NT2/D1 (cell line): ENCODE results near the gene VAPA.
"Not testable (repeated sequence)": the region's sequence is repeated elsewhere in the genome, so short reads cannot be mapped to it uniquely, and the experiment has no call there.

Experiments used
- DNase-seq: peaks from one replicate; pipeline ENCODE4 v3.0.0-alpha.2; 2011; ENCODE audit warnings: low read depth, low spot score
- H3K27me3 ChIP-seq: 2 replicates; pipeline ENCODE4 v1.6.0; 2011; ENCODE audit warnings: mild to moderate bottlenecking; ENCODE audit not compliant: insufficient read length, insufficient read depth
- H3K36me3 ChIP-seq: 2 replicates; pipeline ENCODE4 v1.6.1; 2011; ENCODE audit warnings: mild to moderate bottlenecking, low read length, mixed read lengths; ENCODE audit not compliant: insufficient read depth, insufficient read length
- H3K4me1 ChIP-seq: 2 replicates; pipeline ENCODE4 v1.5.1; 2011; ENCODE audit not compliant: insufficient read depth, insufficient read length
- H3K4me3 ChIP-seq: 2 replicates; pipeline ENCODE4 v1.5.1; 2011; ENCODE audit warnings: low read depth; ENCODE audit not compliant: insufficient read length
- H3K9ac ChIP-seq: 2 replicates; pipeline ENCODE4 v1.6.0; 2011; ENCODE audit warnings: low read depth; ENCODE audit not compliant: insufficient read length
- H3K9me3 ChIP-seq: 2 replicates; pipeline ENCODE4 v1.5.1; 2011; ENCODE audit warnings: mild to moderate bottlenecking, low read length; ENCODE audit not compliant: insufficient read depth
- SUZ12 ChIP-seq: IDR thresholded peaks from 2 replicates; pipeline ENCODE4 v1.6.1; 2011; ENCODE audit not compliant: insufficient read length, insufficient read depth; ENCODE audit errors: extremely low read depth
- YY1 ChIP-seq: IDR thresholded peaks from 2 replicates; pipeline ENCODE4 v1.6.1; 2011; ENCODE audit not compliant: insufficient read length, insufficient read depth
- ZNF274 ChIP-seq: IDR thresholded peaks from 2 replicates; pipeline ENCODE4 v1.6.1; 2011; ENCODE audit warnings: mild to moderate bottlenecking, low read depth, low read length

The VAPA gene

DNA sequence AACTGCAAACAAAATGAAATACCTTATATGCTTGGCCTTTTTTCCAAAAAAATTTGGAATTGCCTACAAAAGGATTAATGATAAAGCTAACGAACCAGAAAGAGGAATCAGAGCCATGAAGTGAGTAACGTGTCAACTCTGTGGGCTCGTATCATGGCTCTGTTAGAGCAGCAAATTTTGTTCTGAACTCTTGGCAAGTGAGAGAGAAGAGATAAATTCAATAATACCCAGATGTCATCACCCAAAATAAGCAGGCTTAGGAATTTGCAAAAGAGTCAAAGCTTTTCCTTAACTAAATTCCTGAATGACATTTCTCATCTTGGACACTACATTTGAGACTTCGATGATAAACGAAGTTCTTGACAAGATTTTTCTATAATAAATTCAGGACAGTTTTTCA lies 23.6 kb upstream of the VAPA start:
- Histone ChIP-seq H3K4me1 (no peaks in the 10 kb centered on the region), H3K36me3 (no peaks in the 10 kb centered on the region), H3K27me3 (no peaks in the 10 kb centered on the region), H3K4me3 (no peak overlapping the region), H3K9me3 (no peaks in the 10 kb centered on the region), H3K9ac (no peak overlapping the region)
- no peak for DNase-seq
- TF ChIP-seq YY1 = no peak
- no peak for TF ChIP-seq SUZ12
- no peak for TF ChIP-seq ZNF274

DNA sequence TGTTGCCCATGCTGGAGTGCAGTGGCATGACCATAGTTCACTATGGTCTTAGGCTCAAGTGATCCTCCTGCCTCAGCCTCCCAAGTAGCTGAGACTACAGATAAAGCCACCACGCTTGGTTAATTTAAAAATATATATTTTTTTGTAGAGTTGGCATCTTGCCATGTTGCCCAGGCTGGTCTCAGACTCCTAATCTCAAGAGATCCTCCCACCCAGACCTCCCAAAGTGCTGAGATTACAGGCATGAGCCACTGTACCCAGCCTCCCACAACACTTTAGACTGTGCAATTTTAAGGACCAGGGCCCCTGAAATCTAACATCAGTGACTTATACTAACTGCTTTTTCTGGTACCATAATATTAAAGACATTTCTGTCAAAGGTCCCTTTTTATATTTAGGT lies 22.9 kb upstream of the VAPA start:
- TF ChIP-seq ZNF274 (no peak), YY1 (no peak), SUZ12 (no peak)
- H3K36me3 ChIP-seq = no peaks in the 10 kb centered on the region
- no peak overlapping the region for H3K4me3 ChIP-seq
- no peaks in the 10 kb centered on the region for H3K27me3 ChIP-seq
- H3K9me3 ChIP-seq = no peaks in the 10 kb centered on the region
- H3K4me1 ChIP-seq = no peaks in the 10 kb centered on the region
- DNase-seq = no peak
- no peak overlapping the region for H3K9ac ChIP-seq

DNA sequence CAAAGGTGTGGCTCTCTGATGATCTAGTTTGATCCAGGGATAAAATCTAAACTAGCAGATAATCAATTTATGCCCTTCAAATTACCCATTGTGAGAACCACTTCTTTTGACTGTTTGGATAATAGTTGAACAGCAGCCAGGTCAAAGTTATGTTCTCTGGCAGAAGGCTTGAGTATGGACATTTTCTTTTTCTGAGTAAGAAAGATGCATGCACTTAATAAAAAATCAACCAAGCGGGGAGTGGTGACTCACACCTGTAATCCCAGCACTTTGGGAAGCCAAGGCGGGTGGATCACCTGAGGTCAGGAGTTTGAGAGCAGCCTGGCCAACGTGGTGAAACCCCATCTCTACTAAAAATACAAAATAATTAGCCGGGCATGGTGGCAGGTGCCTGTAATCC lies 22.3 kb upstream of the VAPA start:
- not testable (repeated sequence) for H3K4me3 ChIP-seq, H3K9ac ChIP-seq, H3K4me1 ChIP-seq, H3K9me3 ChIP-seq, H3K27me3 ChIP-seq, DNase-seq, H3K36me3 ChIP-seq

DNA sequence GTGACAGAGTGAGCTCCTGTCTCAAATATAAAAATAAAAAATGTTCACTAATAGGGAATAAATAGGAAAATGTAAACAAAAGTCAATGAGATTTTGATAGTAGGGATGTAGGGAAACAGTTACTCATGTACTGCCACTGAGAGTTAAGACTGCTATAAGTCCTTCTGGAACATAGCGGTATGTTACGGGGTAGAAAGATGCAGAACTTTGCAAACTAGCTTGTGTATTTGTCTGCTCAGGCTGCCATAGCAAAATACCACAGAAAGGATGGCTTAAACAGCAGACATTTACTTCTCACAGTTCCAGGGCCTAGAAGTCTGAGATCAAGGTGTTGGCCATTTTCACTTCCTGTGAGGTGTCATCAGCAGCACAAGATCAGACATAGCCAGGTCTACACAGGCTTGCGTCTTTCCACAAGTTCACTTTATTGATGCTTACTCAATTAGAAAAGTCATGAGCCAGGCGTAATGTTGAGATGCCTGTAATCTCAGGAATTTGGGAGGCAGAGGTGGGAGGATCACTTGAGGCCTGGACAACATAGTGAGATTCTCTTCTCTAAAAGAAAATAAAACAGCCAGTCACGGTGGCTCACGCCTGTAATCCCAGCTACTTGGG lies 19.3 kb upstream of the VAPA start:
- Histone ChIP-seq H3K36me3 (no peaks in the 10 kb centered on the region), H3K4me1 (no peaks in the 10 kb centered on the region), H3K27me3 (no peaks in the 10 kb centered on the region), H3K4me3 (no peak overlapping the region), H3K9ac (no peak overlapping the region), H3K9me3 (no peaks in the 10 kb centered on the region)
- DNase-seq = no peak
- TF ChIP-seq ZNF274 (no peak), YY1 (no peak)

DNA sequence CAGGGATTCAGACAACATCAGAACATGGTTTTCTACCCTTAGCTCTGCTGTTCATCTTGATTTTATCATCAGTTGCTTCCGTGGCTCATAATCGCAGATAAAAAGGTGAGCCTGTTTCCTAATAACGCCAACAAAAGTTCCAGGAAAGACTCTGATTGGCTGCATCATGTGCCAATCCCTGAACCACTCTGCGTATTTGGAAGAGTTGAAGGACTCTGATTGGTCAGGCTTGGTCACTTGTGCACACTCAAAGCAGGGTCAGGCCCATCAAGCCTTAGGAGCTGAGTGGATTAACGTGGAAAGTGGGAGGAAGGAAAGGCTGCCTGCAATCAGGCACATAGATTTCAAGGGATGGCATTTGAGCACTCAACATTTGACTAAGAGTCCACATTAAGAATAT lies 16.7 kb upstream of the VAPA start:
- Histone ChIP-seq H3K4me3 (no peak overlapping the region), H3K36me3 (no peaks in the 10 kb centered on the region), H3K4me1 (no peaks in the 10 kb centered on the region), H3K9me3 (no peaks in the 10 kb centered on the region), H3K27me3 (no peaks in the 10 kb centered on the region), H3K9ac (no peak overlapping the region)
- TF ChIP-seq SUZ12 (no peak), YY1 (no peak), ZNF274 (no peak)
- DNase-seq = no peak

DNA sequence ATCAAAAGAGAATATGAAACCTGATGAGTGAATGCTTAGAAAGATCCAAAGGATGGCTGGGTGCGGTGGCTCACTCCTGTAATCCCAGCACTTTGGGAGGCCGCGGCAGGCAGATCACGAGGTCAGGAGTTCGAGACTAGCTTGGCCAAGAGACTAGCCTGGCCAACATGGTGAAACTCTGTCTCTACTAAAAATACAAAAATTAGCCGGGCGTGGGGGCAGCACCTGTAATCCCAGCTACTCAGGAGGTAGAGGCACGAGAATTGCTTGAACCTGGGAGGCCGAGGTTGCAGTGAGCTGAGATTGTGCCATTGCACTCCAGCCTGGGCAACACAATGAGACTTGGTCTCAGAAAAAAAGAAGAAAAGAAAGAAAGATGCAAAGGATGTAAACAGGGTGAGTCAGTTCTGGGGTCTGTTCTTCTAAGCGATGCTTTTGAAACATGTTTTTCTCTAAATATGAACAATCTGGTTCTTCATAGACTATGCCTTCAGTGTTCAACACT lies 16.0 kb upstream of the VAPA start:
- H3K9ac ChIP-seq, H3K27me3 ChIP-seq, DNase-seq, H3K9me3 ChIP-seq, H3K36me3 ChIP-seq, H3K4me1 ChIP-seq, H3K4me3 ChIP-seq: not testable (repeated sequence)

DNA sequence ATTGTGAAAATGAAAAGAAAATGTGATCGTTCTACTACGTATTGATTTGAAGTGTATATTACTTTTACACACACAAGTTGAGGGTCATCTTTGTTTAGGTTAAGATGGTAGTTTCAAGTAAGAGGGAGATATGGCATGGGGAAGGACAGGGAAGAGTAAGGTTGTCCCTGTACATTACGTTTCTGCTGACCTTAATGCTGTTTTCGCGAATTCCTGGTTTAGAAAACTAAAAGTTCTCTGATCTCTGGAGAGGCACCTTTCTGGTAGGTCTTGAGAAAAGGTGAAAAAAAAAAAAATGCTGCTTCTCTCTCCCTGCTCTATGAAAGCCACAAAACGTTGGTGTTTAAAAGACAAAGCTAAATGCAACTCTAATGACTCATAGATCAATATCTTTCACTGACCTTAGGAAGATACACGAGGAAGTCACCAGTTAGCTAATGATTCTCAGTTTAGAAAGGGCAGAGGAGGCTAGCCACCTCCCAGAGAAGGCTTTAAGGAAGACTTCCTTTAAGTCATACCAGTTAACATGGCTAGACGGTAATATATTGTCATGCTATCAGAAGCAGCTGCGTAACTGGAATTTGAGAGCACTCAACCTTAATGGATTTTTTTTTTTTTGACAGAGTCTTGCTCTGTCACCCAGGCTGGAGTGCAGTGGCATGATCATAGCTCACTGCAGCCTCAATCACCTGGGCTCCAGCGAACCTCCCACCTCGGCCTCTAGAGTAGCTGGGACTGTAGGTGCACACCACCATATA lies 14.8 kb upstream of the VAPA start:
- no peaks in the 10 kb centered on the region for H3K27me3 ChIP-seq
- TF ChIP-seq SUZ12 (no peak), ZNF274 (no peak), YY1 (no peak)
- H3K9ac ChIP-seq = no peak overlapping the region
- H3K9me3 ChIP-seq = no peaks in the 10 kb centered on the region
- no peak overlapping the region for H3K4me3 ChIP-seq
- H3K36me3 ChIP-seq = no peaks in the 10 kb centered on the region
- no peak for DNase-seq
- H3K4me1 ChIP-seq = no peaks in the 10 kb centered on the region

DNA sequence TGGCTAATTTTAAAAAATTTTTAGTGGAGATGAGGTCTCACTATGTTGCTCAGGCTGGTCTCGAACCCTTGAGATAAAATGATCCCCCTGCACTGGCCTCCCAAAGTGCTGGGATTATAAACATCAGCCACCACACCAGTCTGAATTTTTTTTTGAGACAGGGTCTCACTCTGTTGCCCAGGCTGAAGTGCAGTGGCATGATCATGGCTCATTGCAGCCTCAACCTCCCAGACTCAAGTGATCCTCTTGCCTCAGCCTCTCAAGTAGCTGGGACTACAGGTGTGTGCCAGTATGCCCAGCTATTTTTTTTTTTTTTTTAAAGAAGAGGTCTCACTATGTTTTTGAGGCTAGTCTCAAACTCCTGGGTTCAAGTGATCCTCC lies 14.3 kb upstream of the VAPA start:
- DNase-seq = not testable (repeated sequence)

More for the DNA sequence above, 14.3 kb upstream of the VAPA start:
- not testable (repeated sequence) for H3K4me1 ChIP-seq, H3K9me3 ChIP-seq, H3K9ac ChIP-seq, H3K36me3 ChIP-seq, H3K27me3 ChIP-seq, H3K4me3 ChIP-seq
